HepG2 (cell line): ENCODE results near the gene DNLZ. TPM values are rescaled to one million over a fixed set of nuclear protein-coding genes. Genes with fewer than 3 reads are reported as not detected.
A peak's percentile ranks its signal among the peaks of the same experiment; 100 is the strongest.

Experiments
- ATAC-seq: fragments of 200-7000 bp; cut with Tn5 transposase; 3 replicates; pipeline ENCODE4 v1.9.1; 2020; ENCODE audit warnings: mild to moderate bottlenecking, moderate library complexity
- BruUV-seq: library from RNA; stranded (reverse); fragments of 400-500 nt; replicated peaks from 2 replicates; lab custom pipeline; 2021; lab: Mats Ljungman, UMichigan
- CTCF ChIA-PET: fragments of 300-600 bp; formaldehyde crosslinking; extraction: SDS; loops from one replicate; lab custom pipeline; 2021; ENCODE audit warnings: low total read pairs, inconsistent platforms, low intra/inter-chr PET ratio; lab: Yijun Ruan, JAX
- POLR2A ChIA-PET: fragments of 350-600 bp; sonication (Branson Sonifier 250); formaldehyde crosslinking; loops from one replicate; lab custom pipeline; 2020; ENCODE audit warnings: antibody characterized with exemption, inconsistent platforms; lab: Yijun Ruan, JAX
- DNase-seq: peaks from one replicate; pipeline ENCODE4 v3.0.0-alpha.2; 2015; ENCODE audit warnings: low spot score
- FAIRE-seq: peaks from 3 replicates; lab custom pipeline; 2011; peaks lifted over from hg19 to GRCh38; lab: Jason Lieb, UNC
- H2AFZ ChIP-seq: one replicate; pipeline ENCODE4 v1.6.1; 2011; ENCODE audit warnings: low read length, inconsistent platforms
- H3K27ac ChIP-seq: fragments of 300-600 bp; 3 replicates; pipeline ENCODE4 v1.8.0; 2011; ENCODE audit warnings: mixed run types, mild to moderate bottlenecking, mixed read lengths, low read length, inconsistent platforms; ENCODE audit not compliant: insufficient read depth; ENCODE audit errors: extremely low read length
- H3K27me3 ChIP-seq, 2 experiments: fragments of 200-600 bp in 1 of 2; 2 replicates in 1 of 2; 3 replicates in 1 of 2; pipeline versions ENCODE4 v1.6.0 to v1.8.0; 2011; ENCODE audit warnings: low read length in 2 of 2, mild to moderate bottlenecking in 2 of 2, moderate library complexity in 2 of 2, inconsistent platforms in 1 of 2; ENCODE audit not compliant: insufficient read depth in 2 of 2, control insufficient read depth in 1 of 2
- H3K36me3 ChIP-seq, 2 experiments: fragments of 200-600 bp in 1 of 2; replicated peaks in 1 of 2; 2 replicates in 1 of 2; 3 replicates in 1 of 2; pipeline versions ENCODE4 v1.5.1 to v1.8.0; 2011; ENCODE audit warnings: low read length in 2 of 2, inconsistent platforms in 1 of 2; ENCODE audit not compliant: insufficient read depth in 2 of 2, control insufficient read depth in 1 of 2
- H3K4me1 ChIP-seq: 2 replicates; pipeline ENCODE4 v1.5.1; 2012; ENCODE audit warnings: low read length, inconsistent platforms; ENCODE audit not compliant: insufficient read depth
- H3K4me2 ChIP-seq: 2 replicates; pipeline ENCODE4 v1.6.0; 2011; ENCODE audit warnings: low read depth, low read length, inconsistent platforms
- H3K4me3 ChIP-seq, 3 experiments: fragments of 200-600 bp in 1 of 3; sonication (generic), shearing (Covaris generic) in 1 of 3; replicated peaks in 1 of 3; 2 replicates each; pipeline ENCODE4 v1.5.1; 2011 to 2016; ENCODE audit warnings: low read length in 3 of 3, inconsistent platforms in 2 of 3, low read depth in 2 of 3, mild to moderate bottlenecking in 2 of 3, control low read depth in 1 of 3, mixed read lengths in 1 of 3; ENCODE audit not compliant: insufficient read depth in 1 of 3
- H3K79me2 ChIP-seq: one replicate; pipeline ENCODE4 v1.6.1; 2011; ENCODE audit warnings: low read length, inconsistent platforms; ENCODE audit not compliant: insufficient read depth
- H3K9ac ChIP-seq: 2 replicates; pipeline ENCODE4 v1.6.0; 2011; ENCODE audit warnings: mild to moderate bottlenecking, low read depth, low read length, inconsistent platforms; ENCODE audit not compliant: insufficient read depth
- H3K9me3 ChIP-seq: 2 replicates; pipeline ENCODE4 v1.5.1; 2012; ENCODE audit warnings: mild to moderate bottlenecking, low read length
- H4K20me1 ChIP-seq: 2 replicates; pipeline ENCODE4 v1.6.0; 2011; ENCODE audit warnings: inconsistent platforms, mild to moderate bottlenecking, low read length, moderate library complexity; ENCODE audit not compliant: insufficient read depth
- ARID3A ChIP-seq: IDR thresholded peaks from 2 replicates; pipeline ENCODE4 v1.6.1; 2012; ENCODE audit warnings: low read depth, low read length, improper control_type of control experiment
- ATF4 ChIP-seq, 2 experiments: fragments of 450-650 bp in 1 of 2; sonication (generic) in 1 of 2; formaldehyde crosslinking; IDR thresholded peaks; 2 replicates each; pipeline versions ENCODE4 v1.5.0 to v1.8.0; 2020 to 2022; ENCODE audit warnings: mild to moderate bottlenecking in 1 of 2, missing genetic modification reagents in 1 of 2
- MIER3 ChIP-seq: IDR thresholded peaks from 2 replicates; pipeline ENCODE4 v1.6.1; 2016; ENCODE audit warnings: missing compliant biosample characterization, borderline replicate concordance
- RBM22 ChIP-seq: fragments of 200-400 bp; formaldehyde crosslinking; optimal IDR thresholded peaks from 2 replicates; pipeline ENCODE3; 2017; ENCODE audit warnings: mild to moderate bottlenecking, low read length, moderate library complexity
- RNF2 ChIP-seq: fragments of 450-650 bp; conservative IDR thresholded peaks from 2 replicates; pipeline ENCODE4 v1.6.1; 2016; ENCODE audit warnings: low read depth
- RXRA ChIP-seq: sonication (generic); formaldehyde crosslinking; IDR thresholded peaks from 2 replicates; pipeline ENCODE4 v1.5.1; 2020; ENCODE audit warnings: missing genetic modification reagents
- ZNF562 ChIP-seq: sonication (generic); formaldehyde crosslinking; IDR thresholded peaks from 2 replicates; pipeline ENCODE4 v1.8.0; 2022; ENCODE audit warnings: missing genetic modification reagents, borderline replicate concordance
- ZNF609 ChIP-seq: sonication (generic); formaldehyde crosslinking; IDR thresholded peaks from 2 replicates; pipeline ENCODE4 v1.4.0; 2020; ENCODE audit warnings: mild to moderate bottlenecking, missing genetic modification reagents, borderline replicate concordance
- ZNF687 ChIP-seq: sonication (generic); formaldehyde crosslinking; IDR thresholded peaks from 2 replicates; pipeline ENCODE4 v1.5.1; 2020; ENCODE audit warnings: mild to moderate bottlenecking, missing genetic modification reagents, moderate library complexity
- WGBS: methylation state at CpG from one replicate; pipeline ENCODE4 v1.1.6; 2017; ENCODE audit warnings: low lambda C conversion rate; 5-methylcytosine and 5-hydroxymethylcytosine counted together
- in situ Hi-C: cut with HindIII; loops from 2 replicates; pipeline ENCODE4 v1.10.0; 2017; ENCODE audit warnings: low pct_unique_long_range_greater_than_20kb; ENCODE audit not compliant: extremely low pct_ligation_motif_present
- intact Hi-C: fragments of 100-400 bp; cut with micrococcal nuclease; formaldehyde crosslinking; loops from one replicate; pipeline ENCODE4 v1.10.0; 2022; ENCODE audit not compliant: unreplicated experiment
- polyA plus RNA-seq, 8 experiments: library from polyadenylated mRNA; depleted of rRNA in 3 of 8; stranded (reverse) in 7 of 8; unstranded in 1 of 8; fragments of >200 nt; fragmentation: Illumina TruSeq in 4 of 8; extraction: Trizol in 4 of 8; gene quantifications; 2 replicates each; pipeline versions ENCODE4 v1.2.1 to v1.2.3, GENCODE V29; 2011 to 2016; ENCODE audit warnings: low read depth in 4 of 8, missing spikeins in 1 of 8, mixed read lengths in 1 of 8; ENCODE audit not compliant: insufficient read depth in 1 of 8
- total RNA-seq, 5 experiments: library from RNA; depleted of rRNA; stranded (reverse); fragments of >200 nt; fragmentation: Illumina TruSeq; extraction: Trizol; gene quantifications; 2 replicates each; pipeline ENCODE4 v1.2.3, GENCODE V29; 2016; ENCODE audit warnings: low read depth in 1 of 5

The DNLZ gene
- total and polyA plus RNA-seq, 2 of the 13 experiments (the other 11 are each of a cell fraction or from before 2014, with no cell fraction given) = 3.4 to 8.0 TPM

- CTCF ChIA-PET = interaction anchor here (0.8 to 2.1 kb wide), 4 partner anchors 9 to 52 kb away, joined by 4 to 13 read pairs (median 7); partner anchors contain the start of gene CARD9
- no peak for DNase-seq
- no peaks in the 10 kb centered on the region for H3K79me2 ChIP-seq
- no peak for TF ChIP-seq RBM22
- 0 out of 4 replicates have a peak, but pooled peaks of 1 of the 2 experiments have one; percentile 25 for TF ChIP-seq ATF4 (CRISPR knock-in tag; IDR thresholded peaks at IDR 0.05)
- TF ChIP-seq ZNF609 (CRISPR knock-in tag) = peak; percentile 20; the same call in 1 of the 2 replicates
- no peak for TF ChIP-seq ARID3A
- peak; percentile 19; the same call in 1 of the 2 replicates for TF ChIP-seq ZNF687 (CRISPR knock-in tag)
- 0 out of 2 replicates have a peak, but pooled peaks have one; percentile 14 for TF ChIP-seq ZNF562
- peak; percentile 44 for TF ChIP-seq RXRA (CRISPR knock-in tag)
- TF ChIP-seq MIER3 (CRISPR knock-in tag) = 0 out of 2 replicates have a peak, but pooled peaks have one; percentile 4
- no peak for TF ChIP-seq RNF2
Measured at GRCh38 chr9:136363949-136364748, 605 bp upstream of the DNLZ start.

More at GRCh38 chr9:136363949-136364748, 605 bp upstream of the DNLZ start:
- H3K36me3 ChIP-seq = no peaks in the 10 kb centered on the region
- H3K27ac ChIP-seq = no peak overlapping the region
- no peaks in the 10 kb centered on the region for H3K27me3 ChIP-seq
- no peaks in the 10 kb centered on the region for H3K9me3 ChIP-seq
- POLR2A ChIA-PET = interaction anchor here (0.7 to 2.8 kb wide), 10 partner anchors 9 to 280 kb away, joined by 3 to 73 read pairs (median 6); partner anchors contain the start of genes CARD9, ENTR1 and PMPCA
- WGBS = 78% methylated on average over 39 of the region's 54 CpGs
- intact Hi-C loops (loop anchor here (2.0 kb wide), 1 partner anchor 19 kb away; no protein-coding TSS in a partner anchor), in situ Hi-C loops (no loop called here)
- H3K4me2 ChIP-seq = peak overlapping the region; percentile 50
- H3K4me3 ChIP-seq = peak overlapping the region in 1 of 3 experiments; percentile 89; a peak in 2 of 6 replicates
- H4K20me1 ChIP-seq = no peaks in the 10 kb centered on the region
- H3K4me1 ChIP-seq = peaks cover 25% of the 10 kb centered on the region
- H2AFZ ChIP-seq = no peak overlapping the region
- no TSS peak for BruUV-seq
- peak overlapping the region; percentile 34 for H3K9ac ChIP-seq
- no peak for ATAC-seq
- no peak for FAIRE-seq
